Neural progenitor cell (in vitro differentiated cells): ENCODE data around the gene TMEM108.

Experiments
- EZH2 ChIP-seq: fragments of 200-600 bp; sonication (generic); IDR thresholded peaks from 2 replicates; pipeline ENCODE4 v1.6.1; 2017; ENCODE audit warnings: antibody characterized with exemption, mild to moderate bottlenecking, moderate library complexity
- EZH2phosphoT487 ChIP-seq: fragments of 200-600 bp; sonication (generic); IDR thresholded peaks from 2 replicates; pipeline ENCODE4 v1.6.1; 2017; ENCODE audit warnings: antibody characterized with exemption
- TF ChIP-seq, protein P1 (sequence below): fragments of 200-600 bp; sonication (generic); IDR thresholded peaks from 2 replicates; pipeline ENCODE4 v1.5.1; 2017; ENCODE audit warnings: antibody characterized with exemption, mild to moderate bottlenecking

GRCh38 chr3:133360476-133360875 lies 322.3 kb downstream of the TMEM108 start:
- TF ChIP-seq, protein P1, sequence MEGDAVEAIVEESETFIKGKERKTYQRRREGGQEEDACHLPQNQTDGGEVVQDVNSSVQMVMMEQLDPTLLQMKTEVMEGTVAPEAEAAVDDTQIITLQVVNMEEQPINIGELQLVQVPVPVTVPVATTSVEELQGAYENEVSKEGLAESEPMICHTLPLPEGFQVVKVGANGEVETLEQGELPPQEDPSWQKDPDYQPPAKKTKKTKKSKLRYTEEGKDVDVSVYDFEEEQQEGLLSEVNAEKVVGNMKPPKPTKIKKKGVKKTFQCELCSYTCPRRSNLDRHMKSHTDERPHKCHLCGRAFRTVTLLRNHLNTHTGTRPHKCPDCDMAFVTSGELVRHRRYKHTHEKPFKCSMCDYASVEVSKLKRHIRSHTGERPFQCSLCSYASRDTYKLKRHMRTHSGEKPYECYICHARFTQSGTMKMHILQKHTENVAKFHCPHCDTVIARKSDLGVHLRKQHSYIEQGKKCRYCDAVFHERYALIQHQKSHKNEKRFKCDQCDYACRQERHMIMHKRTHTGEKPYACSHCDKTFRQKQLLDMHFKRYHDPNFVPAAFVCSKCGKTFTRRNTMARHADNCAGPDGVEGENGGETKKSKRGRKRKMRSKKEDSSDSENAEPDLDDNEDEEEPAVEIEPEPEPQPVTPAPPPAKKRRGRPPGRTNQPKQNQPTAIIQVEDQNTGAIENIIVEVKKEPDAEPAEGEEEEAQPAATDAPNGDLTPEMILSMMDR = no peak
- TF ChIP-seq EZH2phosphoT487 (no peak), EZH2 (no peak)
